Measurements from ENCODE around the gene TACC2.
"Not testable (repeated sequence)": the region's sequence is repeated elsewhere in the genome, so short reads cannot be mapped to it uniquely, and the experiment has no call there.

The TACC2 gene

DNA sequence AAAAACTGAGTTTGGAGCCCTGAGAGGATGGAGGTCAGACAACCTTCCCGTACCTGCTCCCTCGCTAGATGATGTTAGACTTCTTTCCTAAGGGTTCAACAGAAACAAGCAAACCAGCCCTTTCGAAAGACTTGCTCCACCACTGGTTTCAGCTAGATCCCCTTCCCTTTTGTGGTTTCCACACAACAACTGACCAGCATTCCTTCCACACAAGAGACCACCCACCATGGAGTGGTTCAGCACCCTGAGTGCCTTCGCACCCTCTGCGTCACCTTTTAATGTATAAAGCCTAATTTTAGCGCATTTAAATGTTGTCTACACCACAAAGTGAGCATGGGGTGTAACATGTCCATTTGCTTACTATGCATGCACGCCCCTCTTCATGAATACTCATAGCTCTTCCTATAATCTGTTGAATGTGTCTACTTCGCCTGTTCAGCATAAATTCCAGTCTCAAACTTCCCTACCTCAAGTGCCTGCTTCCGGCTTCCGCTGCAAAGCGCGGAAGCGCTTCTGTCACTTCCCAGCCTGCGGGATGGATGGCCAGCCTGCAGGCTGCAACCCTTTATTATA is 69.0 kb downstream of the TACC2 start:
- DNase-seq (ENCODE audit: low read depth), result no peak
- TF ChIP-seq, protein P1, sequence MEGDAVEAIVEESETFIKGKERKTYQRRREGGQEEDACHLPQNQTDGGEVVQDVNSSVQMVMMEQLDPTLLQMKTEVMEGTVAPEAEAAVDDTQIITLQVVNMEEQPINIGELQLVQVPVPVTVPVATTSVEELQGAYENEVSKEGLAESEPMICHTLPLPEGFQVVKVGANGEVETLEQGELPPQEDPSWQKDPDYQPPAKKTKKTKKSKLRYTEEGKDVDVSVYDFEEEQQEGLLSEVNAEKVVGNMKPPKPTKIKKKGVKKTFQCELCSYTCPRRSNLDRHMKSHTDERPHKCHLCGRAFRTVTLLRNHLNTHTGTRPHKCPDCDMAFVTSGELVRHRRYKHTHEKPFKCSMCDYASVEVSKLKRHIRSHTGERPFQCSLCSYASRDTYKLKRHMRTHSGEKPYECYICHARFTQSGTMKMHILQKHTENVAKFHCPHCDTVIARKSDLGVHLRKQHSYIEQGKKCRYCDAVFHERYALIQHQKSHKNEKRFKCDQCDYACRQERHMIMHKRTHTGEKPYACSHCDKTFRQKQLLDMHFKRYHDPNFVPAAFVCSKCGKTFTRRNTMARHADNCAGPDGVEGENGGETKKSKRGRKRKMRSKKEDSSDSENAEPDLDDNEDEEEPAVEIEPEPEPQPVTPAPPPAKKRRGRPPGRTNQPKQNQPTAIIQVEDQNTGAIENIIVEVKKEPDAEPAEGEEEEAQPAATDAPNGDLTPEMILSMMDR (IDR thresholded peaks at IDR 0.05; ENCODE audit: insufficient read depth, low read depth, low read length, missing control alignments), result no peak
- no peak overlapping the region for H3K4me3 ChIP-seq (ENCODE audit: low read depth, low read length)

GRCh38 chr10:122060250-122060649 is 71.3 kb downstream of the TACC2 start:
- TF ChIP-seq, protein P1 (IDR thresholded peaks at IDR 0.05; ENCODE audit: insufficient read depth, low read depth, low read length, missing control alignments), result no peak
- no peak overlapping the region for H3K4me3 ChIP-seq (ENCODE audit: low read depth, low read length)
- no peak for DNase-seq (ENCODE audit: low read depth)

DNA sequence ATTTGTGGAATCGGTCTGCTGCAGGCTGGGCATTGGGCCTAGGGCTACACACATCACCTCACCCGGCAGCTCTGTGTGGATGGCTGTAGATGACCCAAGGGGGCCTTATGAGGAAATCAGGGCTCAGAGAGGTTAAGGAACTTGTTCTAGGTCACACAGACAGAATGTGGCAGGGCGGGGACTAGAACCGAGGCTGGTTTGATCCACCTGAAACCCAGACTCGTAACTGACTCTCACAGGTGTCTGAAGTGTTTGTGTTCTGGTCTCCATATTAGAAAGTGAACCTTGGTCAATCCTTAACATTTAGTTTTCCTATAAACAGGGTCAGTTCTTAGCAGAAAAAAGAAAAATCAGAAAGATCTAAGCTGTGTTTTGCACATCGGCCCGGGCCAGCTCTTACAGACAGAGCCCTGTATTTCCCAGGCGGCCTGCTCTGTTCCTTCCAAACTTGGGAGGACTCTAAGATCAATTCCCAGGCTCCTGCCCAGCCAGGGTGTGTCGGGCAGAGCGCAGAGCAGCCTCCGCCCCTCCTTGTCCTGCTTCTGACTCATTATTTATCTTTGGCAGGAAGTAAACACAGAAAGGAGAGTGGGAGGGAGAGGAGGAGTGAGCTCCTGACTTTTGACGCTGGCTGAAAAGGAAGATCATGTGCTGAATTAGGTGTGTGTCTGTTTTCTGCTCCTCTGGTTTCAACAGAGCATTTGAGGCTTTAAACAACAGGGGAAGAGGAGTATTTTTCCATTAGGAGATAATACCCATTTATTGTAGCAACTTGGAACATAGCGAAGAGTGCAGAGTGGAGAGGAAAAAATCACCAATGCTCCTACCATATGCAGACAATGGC is 74.1 kb downstream of the TACC2 start:
- DNase-seq (ENCODE audit: low read depth), result no peak
- no peak overlapping the region for H3K4me3 ChIP-seq (ENCODE audit: low read depth, low read length)
- TF ChIP-seq, protein P1 (IDR thresholded peaks at IDR 0.05; ENCODE audit: insufficient read depth, low read depth, low read length, missing control alignments), result no peak

DNA sequence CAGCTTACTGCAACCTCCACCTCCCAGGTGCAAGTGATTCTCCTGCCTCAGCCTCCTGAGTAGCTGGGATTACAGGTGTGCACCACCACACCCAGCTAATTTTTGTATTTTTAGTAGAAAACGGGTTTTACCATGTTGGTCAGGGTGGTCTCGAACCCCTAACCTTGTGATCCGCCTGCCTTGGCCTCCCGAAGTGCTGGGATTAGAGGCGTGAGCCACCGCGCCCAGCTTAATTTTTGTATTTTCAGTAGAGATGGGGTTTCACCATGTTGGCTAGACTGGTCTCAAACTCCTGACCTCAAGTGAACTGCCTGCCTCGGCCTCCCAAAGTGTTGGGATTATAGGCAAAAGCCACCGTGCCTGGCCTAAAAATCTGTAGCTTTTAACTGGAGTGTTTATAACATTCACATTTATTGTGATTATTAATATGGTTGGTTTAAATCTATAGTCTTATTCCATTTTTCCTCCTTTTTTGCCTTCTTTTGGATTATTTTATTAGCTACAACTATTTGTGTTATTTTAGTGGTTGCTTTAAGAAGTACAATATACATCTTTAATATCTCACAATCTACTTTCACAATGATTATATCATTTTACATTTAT is 77.5 kb downstream of the TACC2 start:
- not testable (repeated sequence) for DNase-seq (ENCODE audit: low read depth)

DNA sequence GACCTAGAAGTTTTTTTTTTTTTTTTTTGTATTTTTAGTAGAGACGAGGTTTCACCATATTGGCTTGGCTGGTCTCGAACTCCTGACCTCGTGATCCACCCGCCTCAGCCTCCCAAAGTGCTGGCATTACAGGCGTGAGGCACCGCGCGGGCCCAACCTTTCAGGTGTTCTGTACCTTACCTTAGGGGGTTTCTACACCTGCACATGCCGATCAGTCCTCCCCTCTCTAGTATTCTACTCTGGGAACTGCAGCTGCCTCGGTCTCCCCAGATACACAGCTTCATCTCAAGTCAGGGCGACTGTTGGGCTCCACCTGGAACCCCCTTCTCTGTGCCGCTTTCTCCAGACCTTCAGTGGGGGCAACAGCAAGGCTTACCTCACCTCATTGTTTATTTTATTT is 79.9 kb downstream of the TACC2 start:
- H3K4me3 ChIP-seq (ENCODE audit: low read depth, low read length), result no peak overlapping the region
- DNase-seq (ENCODE audit: low read depth), result no peak
- TF ChIP-seq, protein P1 (IDR thresholded peaks at IDR 0.05; ENCODE audit: insufficient read depth, low read depth, low read length, missing control alignments), result no peak

More for the DNA sequence above, 77.5 kb downstream of the TACC2 start:
- not testable (repeated sequence) for H3K4me3 ChIP-seq (ENCODE audit: low read depth, low read length)

DNA sequence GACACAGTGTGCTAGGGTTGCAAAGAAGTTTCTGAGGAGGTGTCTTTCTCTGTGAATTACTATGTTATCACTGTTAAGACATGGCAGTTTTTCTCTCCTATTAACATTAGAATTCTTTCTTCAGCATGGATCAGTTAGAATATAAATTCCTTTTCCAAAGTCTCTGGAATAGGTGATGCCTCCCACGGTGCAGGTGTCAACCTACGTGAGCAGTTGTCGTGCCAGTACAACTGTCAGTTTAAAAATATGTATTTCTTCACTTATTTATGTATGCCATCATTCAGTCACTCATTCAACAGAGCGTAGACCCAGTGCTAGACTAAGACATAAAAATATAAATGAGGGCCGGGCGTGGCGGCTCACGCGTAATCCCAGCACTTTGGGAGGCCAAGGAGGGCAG is 83.5 kb downstream of the TACC2 start:
- TF ChIP-seq, protein P1 (IDR thresholded peaks at IDR 0.05; ENCODE audit: insufficient read depth, low read depth, low read length, missing control alignments), result no peak
- DNase-seq (ENCODE audit: low read depth), result no peak
- H3K4me3 ChIP-seq (ENCODE audit: low read depth, low read length), result no peak overlapping the region

- no peak overlapping the region for H3K4me3 ChIP-seq (ENCODE audit: low read depth, low read length)
- DNase-seq (ENCODE audit: low read depth), result no peak
- TF ChIP-seq, protein P1 (IDR thresholded peaks at IDR 0.05; ENCODE audit: insufficient read depth, low read depth, low read length, missing control alignments), result no peak
Observed at GRCh38 chr10:122073508-122073907, 84.5 kb downstream of the TACC2 start.

All from GM12865 (cell line).